Activated naive CD4-positive, alpha-beta T cell treated with anti-CD3 and anti-CD28 coated beads, Interleukin-2, amount 50 U/mL, for 24 hours (primary cell): ENCODE data around the gene LRRC37B.
"Not testable (repeated sequence)": the region's sequence is repeated elsewhere in the genome, so short reads cannot be mapped to it uniquely, and the experiment has no call there.

Experiments
- H3K27ac Mint-ChIP-seq: one replicate; pipeline ENCODE4 v1.8.0; 2021; ENCODE audit warnings: mild to moderate bottlenecking, mixed read lengths
- H3K27me3 Mint-ChIP-seq: one replicate; pipeline ENCODE4 v1.8.0; 2021; ENCODE audit warnings: mixed read lengths
- H3K36me3 Mint-ChIP-seq: one replicate; pipeline ENCODE4 v1.8.0; 2021; ENCODE audit warnings: mixed read lengths
- H3K4me1 Mint-ChIP-seq: one replicate; pipeline ENCODE4 v1.8.0; 2021; ENCODE audit warnings: mixed read lengths
- H3K4me3 Mint-ChIP-seq: one replicate; pipeline ENCODE4 v1.8.0; 2021; ENCODE audit warnings: mild to moderate bottlenecking, mixed read lengths
- H3K9me3 Mint-ChIP-seq: one replicate; pipeline ENCODE4 v1.8.0; 2021; ENCODE audit warnings: mixed read lengths

LRRC37B gene

GRCh38 chr17:32021615-32021955 is 14.4 kb downstream of the LRRC37B start:
- Mint-ChIP-seq H3K27ac (no peak overlapping the region), H3K36me3 (peaks cover 10% of the 10 kb centered on the region), H3K9me3 (no peaks in the 10 kb centered on the region), H3K27me3 (no peaks in the 10 kb centered on the region), H3K4me3 (no peak overlapping the region), H3K4me1 (peaks cover 9% of the 10 kb centered on the region)

DNA sequence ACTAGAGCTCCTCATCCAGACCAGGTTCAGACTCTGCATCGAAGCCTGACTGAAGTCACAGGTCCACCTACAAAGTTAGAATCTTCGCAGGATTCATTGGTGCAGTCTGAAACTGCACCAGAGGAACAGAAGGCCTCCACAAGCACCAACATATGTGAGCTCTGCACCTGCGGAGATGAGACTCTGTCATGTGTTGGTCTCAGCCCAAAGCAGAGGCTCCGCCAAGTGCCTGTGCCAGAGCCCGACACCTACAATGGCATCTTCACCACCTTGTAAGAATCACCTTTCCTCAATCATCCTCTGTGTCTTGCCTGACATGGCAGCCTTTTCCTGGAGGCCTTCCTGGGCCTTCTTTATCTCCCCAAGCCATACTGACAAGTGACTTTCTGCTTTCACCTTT is 15.4 kb downstream of the LRRC37B start:
- not testable (repeated sequence) for H3K27me3 Mint-ChIP-seq, H3K36me3 Mint-ChIP-seq, H3K9me3 Mint-ChIP-seq, H3K4me1 Mint-ChIP-seq, H3K27ac Mint-ChIP-seq, H3K4me3 Mint-ChIP-seq

- H3K9me3 Mint-ChIP-seq, H3K36me3 Mint-ChIP-seq, H3K4me1 Mint-ChIP-seq: not testable (repeated sequence)
These were observed 20.1 kb downstream of the LRRC37B start for GRCh38 chr17:32027271-32027670.

GRCh38 chr17:32033223-32033622 is 26.0 kb downstream of the LRRC37B start:
- no peaks in the 10 kb centered on the region for H3K9me3 Mint-ChIP-seq
- H3K27ac Mint-ChIP-seq: no peak overlapping the region
- peaks cover 6% of the 10 kb centered on the region for H3K36me3 Mint-ChIP-seq
- H3K27me3 Mint-ChIP-seq: no peaks in the 10 kb centered on the region
- no peak overlapping the region for H3K4me3 Mint-ChIP-seq
- no peaks in the 10 kb centered on the region for H3K4me1 Mint-ChIP-seq

More at GRCh38 chr17:32027271-32027670, 20.1 kb downstream of the LRRC37B start:
- H3K4me3 Mint-ChIP-seq, H3K27me3 Mint-ChIP-seq, H3K27ac Mint-ChIP-seq: not testable (repeated sequence)

GRCh38 chr17:32033812-32034211 is 26.6 kb downstream of the LRRC37B start:
- not testable (repeated sequence) for H3K4me1 Mint-ChIP-seq, H3K27ac Mint-ChIP-seq, H3K36me3 Mint-ChIP-seq, H3K27me3 Mint-ChIP-seq, H3K9me3 Mint-ChIP-seq, H3K4me3 Mint-ChIP-seq

- not testable (repeated sequence) for H3K4me1 Mint-ChIP-seq, H3K9me3 Mint-ChIP-seq, H3K36me3 Mint-ChIP-seq, H3K4me3 Mint-ChIP-seq, H3K27ac Mint-ChIP-seq, H3K27me3 Mint-ChIP-seq
These were observed 33.1 kb downstream of the LRRC37B start for GRCh38 chr17:32040246-32040645.

DNA sequence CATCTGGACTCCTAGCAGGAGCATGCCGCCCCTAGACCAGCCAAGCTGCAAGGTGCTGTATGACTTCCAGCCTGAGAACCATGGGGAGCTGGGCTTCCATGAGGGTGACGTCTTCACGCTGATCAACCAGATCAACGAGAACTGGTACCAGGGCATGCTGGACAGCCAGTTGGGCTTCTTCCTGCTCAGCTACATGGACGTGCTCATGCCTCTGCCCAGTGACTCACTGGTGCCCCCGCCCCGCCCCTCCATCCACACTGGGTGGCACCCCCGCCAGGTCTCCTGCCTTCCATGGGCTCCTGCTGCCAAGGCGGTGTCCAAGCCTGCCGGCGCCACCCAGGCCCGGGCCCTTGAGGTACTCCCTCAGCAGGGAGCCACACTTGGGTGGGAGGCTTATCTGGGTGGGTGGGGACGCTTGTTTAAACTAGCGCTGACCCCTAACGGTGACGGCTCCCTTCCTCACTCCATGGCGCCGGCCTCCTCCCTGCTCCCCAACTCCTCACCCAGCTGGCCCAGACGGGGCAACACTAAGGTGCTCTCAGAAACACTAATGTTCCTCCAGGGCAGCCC is 34.2 kb downstream of the LRRC37B start:
- H3K36me3 Mint-ChIP-seq, H3K4me1 Mint-ChIP-seq, H3K27ac Mint-ChIP-seq, H3K27me3 Mint-ChIP-seq, H3K4me3 Mint-ChIP-seq, H3K9me3 Mint-ChIP-seq: not testable (repeated sequence)

DNA sequence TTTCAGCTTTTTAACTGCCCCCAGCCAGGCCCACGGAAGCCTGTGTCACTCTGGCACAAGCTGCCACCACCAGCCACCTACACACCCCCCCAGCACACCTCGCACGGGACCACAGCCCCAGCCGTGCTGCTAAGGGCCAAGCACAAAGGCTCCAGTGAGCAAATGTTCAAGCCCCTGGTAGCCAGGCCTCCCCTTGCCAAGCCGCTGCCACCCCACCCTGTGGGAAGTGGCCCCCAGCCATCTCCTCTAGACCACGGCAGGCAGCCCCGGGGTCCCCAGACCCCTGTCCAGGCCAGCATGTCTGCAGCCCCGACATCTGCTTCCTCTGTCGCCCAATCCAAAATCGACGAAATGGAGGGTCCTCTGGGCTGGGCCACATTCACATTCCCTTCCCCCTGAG is 35.1 kb downstream of the LRRC37B start:
- not testable (repeated sequence) for H3K4me1 Mint-ChIP-seq, H3K36me3 Mint-ChIP-seq, H3K27ac Mint-ChIP-seq, H3K9me3 Mint-ChIP-seq, H3K27me3 Mint-ChIP-seq, H3K4me3 Mint-ChIP-seq

GRCh38 chr17:32045611-32046010 is 38.4 kb downstream of the LRRC37B start:
- H3K9me3 Mint-ChIP-seq, H3K4me3 Mint-ChIP-seq, H3K27me3 Mint-ChIP-seq, H3K27ac Mint-ChIP-seq, H3K36me3 Mint-ChIP-seq, H3K4me1 Mint-ChIP-seq: not testable (repeated sequence)

GRCh38 chr17:32047663-32048062 is 40.5 kb downstream of the LRRC37B start:
- H3K9me3 Mint-ChIP-seq, H3K27ac Mint-ChIP-seq, H3K4me3 Mint-ChIP-seq, H3K27me3 Mint-ChIP-seq, H3K36me3 Mint-ChIP-seq, H3K4me1 Mint-ChIP-seq: not testable (repeated sequence)

DNA sequence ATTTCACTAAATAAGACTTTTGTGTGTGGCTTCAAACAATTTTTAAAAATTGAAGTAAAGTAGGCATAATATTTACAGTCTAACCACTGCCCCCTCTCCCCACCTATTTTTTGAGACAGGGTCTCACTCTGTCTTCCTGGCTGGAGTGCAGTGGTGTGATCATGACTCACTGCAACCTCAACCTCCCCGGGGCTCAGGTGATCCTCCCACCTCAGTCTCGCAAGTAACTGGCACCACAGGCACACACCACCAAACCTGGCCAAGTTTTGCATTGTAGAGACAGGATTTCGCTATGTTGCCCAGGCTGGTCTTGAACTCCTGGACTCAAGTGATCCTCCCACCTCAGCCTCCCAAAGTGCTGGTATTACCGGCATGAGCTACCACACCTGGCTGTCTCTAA is 47.8 kb downstream of the LRRC37B start:
- H3K4me1 Mint-ChIP-seq, H3K9me3 Mint-ChIP-seq, H3K27ac Mint-ChIP-seq: not testable (repeated sequence)

DNA sequence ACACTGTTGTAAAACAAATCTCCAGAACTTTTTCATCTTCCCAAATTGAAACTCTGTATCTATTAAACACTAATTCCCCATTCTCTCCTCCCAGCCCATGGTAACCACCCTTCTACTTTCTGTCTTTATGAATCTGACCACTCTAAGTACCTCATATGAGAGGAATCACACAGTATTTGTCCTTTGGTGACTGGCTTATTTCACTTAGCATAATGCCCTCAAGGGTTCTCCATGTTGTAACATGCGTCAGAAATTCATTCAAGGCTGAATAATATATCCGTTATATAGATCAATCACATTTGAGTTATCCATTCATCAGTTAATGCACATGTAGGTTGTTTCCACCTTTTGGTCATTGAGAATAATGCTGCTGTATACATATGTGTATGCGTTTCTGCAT is 48.2 kb downstream of the LRRC37B start:
- not testable (repeated sequence) for H3K4me3 Mint-ChIP-seq, H3K27me3 Mint-ChIP-seq, H3K4me1 Mint-ChIP-seq, H3K27ac Mint-ChIP-seq, H3K9me3 Mint-ChIP-seq, H3K36me3 Mint-ChIP-seq

More for the DNA sequence above, 47.8 kb downstream of the LRRC37B start:
- H3K4me3 Mint-ChIP-seq, H3K27me3 Mint-ChIP-seq, H3K36me3 Mint-ChIP-seq: not testable (repeated sequence)

- not testable (repeated sequence) for H3K9me3 Mint-ChIP-seq, H3K4me3 Mint-ChIP-seq, H3K27ac Mint-ChIP-seq, H3K36me3 Mint-ChIP-seq, H3K4me1 Mint-ChIP-seq, H3K27me3 Mint-ChIP-seq
These were observed 49.3 kb downstream of the LRRC37B start for GRCh38 chr17:32056500-32056899.

- H3K4me3 Mint-ChIP-seq, H3K4me1 Mint-ChIP-seq, H3K9me3 Mint-ChIP-seq, H3K27me3 Mint-ChIP-seq, H3K27ac Mint-ChIP-seq, H3K36me3 Mint-ChIP-seq: not testable (repeated sequence)
These were observed 50.4 kb downstream of the LRRC37B start for GRCh38 chr17:32057460-32058105.

DNA sequence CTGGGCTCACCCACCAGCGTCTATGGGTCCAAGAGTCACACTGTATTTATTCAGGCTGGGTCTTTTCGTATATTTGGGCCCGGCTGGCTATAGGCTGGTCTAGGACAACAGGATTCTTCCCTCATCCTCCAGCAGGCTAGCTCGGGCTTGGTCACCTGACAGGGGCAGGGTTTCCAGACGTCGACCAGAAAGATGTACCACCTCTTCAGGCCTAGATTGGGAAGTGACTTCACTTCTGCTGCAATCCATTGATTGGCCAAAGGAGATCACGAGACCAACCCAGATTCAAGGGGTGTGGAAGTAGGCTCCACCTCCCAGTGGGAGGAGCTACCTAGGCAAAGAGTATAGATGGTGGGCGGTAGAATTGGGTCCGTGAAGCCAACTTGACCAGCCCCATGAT is 53.5 kb downstream of the LRRC37B start:
- not testable (repeated sequence) for H3K9me3 Mint-ChIP-seq, H3K4me3 Mint-ChIP-seq, H3K27ac Mint-ChIP-seq, H3K36me3 Mint-ChIP-seq, H3K27me3 Mint-ChIP-seq, H3K4me1 Mint-ChIP-seq

GRCh38 chr17:32061840-32062239 is 54.7 kb downstream of the LRRC37B start:
- not testable (repeated sequence) for H3K4me1 Mint-ChIP-seq, H3K27ac Mint-ChIP-seq, H3K36me3 Mint-ChIP-seq, H3K4me3 Mint-ChIP-seq, H3K27me3 Mint-ChIP-seq, H3K9me3 Mint-ChIP-seq

- not testable (repeated sequence) for H3K27ac Mint-ChIP-seq, H3K9me3 Mint-ChIP-seq
These were observed 56.9 kb downstream of the LRRC37B start for GRCh38 chr17:32064091-32064490.

More at GRCh38 chr17:32064091-32064490, 56.9 kb downstream of the LRRC37B start:
- H3K36me3 Mint-ChIP-seq, H3K27me3 Mint-ChIP-seq, H3K4me3 Mint-ChIP-seq, H3K4me1 Mint-ChIP-seq: not testable (repeated sequence)
